A549 (cell line): ENCODE results near the gene RYR1. TPM values are rescaled to one million over a fixed set of nuclear protein-coding genes. Genes with fewer than 3 reads are reported as not detected.

Experiments
- ATAC-seq, 2 experiments: fragments of 200-7000 bp in 1 of 2; fragments of >200 bp in 1 of 2; cut with Nextera tagmentation in 1 of 2; cut with Tn5 transposase in 1 of 2; 3 replicates each; pipeline versions ENCODE4 v1.8.0 to v1.9.1; 2018 to 2020; ENCODE audit warnings: mild to moderate bottlenecking in 1 of 2, moderate library complexity in 1 of 2
- CTCF ChIA-PET: fragments of 300-600 bp; sonication (Branson Sonifier 250); formaldehyde crosslinking; extraction: SDS; loops from one replicate; lab custom pipeline; 2021; ENCODE audit warnings: antibody characterized with exemption, inconsistent platforms; lab: Yijun Ruan, JAX
- POLR2A ChIA-PET: fragments of 350-600 bp; formaldehyde crosslinking; extraction: SDS; loops from one replicate; lab custom pipeline; 2021; ENCODE audit warnings: antibody characterized with exemption, inconsistent platforms; lab: Yijun Ruan, JAX
- DNase-seq, 2 experiments: peaks; one replicate each; pipeline versions ENCODE4 v3.0.0 to v3.0.0-alpha.2; 2011 to 2016; ENCODE audit warnings: low read depth in 1 of 2, low spot score in 1 of 2
- FAIRE-seq: peaks from 2 replicates; lab custom pipeline; 2011; peaks lifted over from hg19 to GRCh38; lab: Jason Lieb, UNC
- H3K27ac ChIP-seq, 2 experiments: fragments of >200 bp; sonication (Bioruptor Twin); formaldehyde crosslinking; 3 replicates each; pipeline ENCODE4 v1.5.1; 2016 to 2017
- H3K4me1 ChIP-seq: fragments of >200 bp; sonication (Bioruptor Twin); formaldehyde crosslinking; 3 replicates; pipeline ENCODE4 v1.6.1; 2016
- H3K4me2 ChIP-seq: fragments of >200 bp; sonication (Bioruptor Twin); formaldehyde crosslinking; 3 replicates; pipeline ENCODE4 v1.6.1; 2016
- H3K4me3 ChIP-seq: fragments of >200 bp; sonication (Bioruptor Twin); formaldehyde crosslinking; 3 replicates; pipeline ENCODE4 v1.5.1; 2016
- H3K9me3 ChIP-seq: fragments of >200 bp; sonication (Bioruptor Twin); formaldehyde crosslinking; 3 replicates; pipeline ENCODE4 v1.6.1; 2016
- CBX2 ChIP-seq: fragments of 200-600 bp; sonication (generic); IDR thresholded peaks from 2 replicates; pipeline ENCODE4 v1.6.1; 2016; ENCODE audit warnings: low read depth, mild to moderate bottlenecking, borderline replicate concordance
- CEBPB ChIP-seq, 2 experiments: fragments of >200 bp in 1 of 2; sonication (Bioruptor Twin) in 1 of 2; formaldehyde crosslinking in 1 of 2; IDR thresholded peaks; 2 replicates each; pipeline ENCODE4 v1.6.1; 2012 to 2016
- FOSB ChIP-seq: fragments of 250-450 bp; sonication (Bioruptor Pico); IDR thresholded peaks from 2 replicates; pipeline ENCODE4 v1.5.0; 2020; ENCODE audit warnings: mild to moderate bottlenecking, moderate library complexity
- GATA3 ChIP-seq: IDR thresholded peaks from 2 replicates; pipeline ENCODE4 v1.6.1; 2012; ENCODE audit warnings: borderline replicate concordance
- HOXA7 ChIP-seq: fragments of 250-450 bp; sonication (Bioruptor Pico); IDR thresholded peaks from 2 replicates; pipeline ENCODE4 v1.5.0; 2020; ENCODE audit warnings: mild to moderate bottlenecking, moderate library complexity
- HOXB13 ChIP-seq: fragments of 250-450 bp; sonication (Bioruptor Pico); IDR thresholded peaks from 2 replicates; pipeline ENCODE4 v1.5.0; 2020; ENCODE audit warnings: low read depth, mild to moderate bottlenecking, moderate library complexity
- MAFK ChIP-seq: fragments of 450-650 bp; IDR thresholded peaks from 2 replicates; pipeline ENCODE4 v1.6.1; 2014; ENCODE audit not compliant: partially characterized antibody
- MAZ ChIP-seq: fragments of 150-350 bp; IDR thresholded peaks from 2 replicates; pipeline ENCODE4 v1.6.1; 2014; ENCODE audit warnings: antibody characterized with exemption, low read depth, low read length, borderline replicate concordance
- MYC ChIP-seq: IDR thresholded peaks from 2 replicates; pipeline ENCODE4 v1.6.1; 2012; ENCODE audit warnings: mild to moderate bottlenecking, inconsistent platforms, low read length, improper control_type of control experiment, borderline replicate concordance
- PHF8 ChIP-seq: fragments of 200-600 bp; sonication (generic); IDR thresholded peaks from 2 replicates; pipeline ENCODE4 v1.6.1; 2016; ENCODE audit warnings: low read depth, mild to moderate bottlenecking, antibody characterized with exemption, moderate library complexity, borderline replicate concordance
- RFX5 ChIP-seq: fragments of 450-650 bp; IDR thresholded peaks from 2 replicates; pipeline ENCODE4 v1.7.1; 2014; ENCODE audit warnings: antibody characterized with exemption, mild to moderate bottlenecking, moderate library complexity
- RNF2 ChIP-seq: fragments of 200-600 bp; sonication (generic); IDR thresholded peaks from 2 replicates; pipeline ENCODE4 v1.6.1; 2016; ENCODE audit warnings: low read depth, mild to moderate bottlenecking, antibody characterized with exemption, moderate library complexity, borderline replicate concordance
- ZFP36 ChIP-seq: fragments of 450-650 bp; IDR thresholded peaks from 2 replicates; pipeline ENCODE4 v1.6.1; 2014; ENCODE audit warnings: borderline replicate concordance; ENCODE audit not compliant: partially characterized antibody
- WGBS: methylation state at CpG from one replicate; pipeline ENCODE4 v1.1.6; 2017; ENCODE audit errors: missing lambda C conversion rate; 5-methylcytosine and 5-hydroxymethylcytosine counted together
- polyA plus RNA-seq, 4 experiments: library from polyadenylated mRNA; depleted of rRNA in 3 of 4; stranded (reverse); fragments of >200 nt; fragmentation: RNase III in 1 of 4; extraction: RNeasy Plus Mini Kit Qiagen cat#74134 plus additional on column Dnase treatment in 1 of 4; gene quantifications; 2 replicates in 3 of 4; 3 replicates in 1 of 4; pipeline ENCODE4 v1.2.3, GENCODE V29; 2011 to 2017
- TF ChIP-seq, protein P1 (sequence below): IDR thresholded peaks from 2 replicates; pipeline ENCODE4 v1.6.1; 2012
- TF ChIP-seq, protein P2 (sequence below): fragments of >200 bp; sonication (Bioruptor Twin); formaldehyde crosslinking; IDR thresholded peaks from 2 replicates; pipeline ENCODE4 v1.6.1; 2016
- TF ChIP-seq, protein P3 (sequence below): fragments of >200 bp; sonication (Bioruptor Twin); formaldehyde crosslinking; IDR thresholded peaks from 3 replicates; pipeline ENCODE4 v1.6.1; 2016
- TF ChIP-seq, protein P4 (sequence below): fragments of 250-450 bp; sonication (Bioruptor Pico); IDR thresholded peaks from 2 replicates; pipeline ENCODE4 v1.5.0; 2020; ENCODE audit warnings: low read depth, mild to moderate bottlenecking, moderate library complexity
- TF ChIP-seq, protein P5 (sequence below): fragments of >200 bp; sonication (Bioruptor Twin); formaldehyde crosslinking; IDR thresholded peaks from 3 replicates; pipeline ENCODE4 v1.5.1; 2016
- TF ChIP-seq, protein P6 (sequence below): fragments of 450-650 bp; IDR thresholded peaks from 2 replicates; pipeline ENCODE4 v1.6.1; 2014; ENCODE audit warnings: antibody characterized with exemption
- TF ChIP-seq, protein P7 (sequence below): IDR thresholded peaks from 2 replicates; pipeline ENCODE4 v1.6.1; 2012; ENCODE audit warnings: low read depth, borderline replicate concordance

The RYR1 gene
- polyA plus RNA-seq, 2 of the 4 experiments (the other 2 are of a cell fraction), result 1.4 to 3.1 TPM

DNA sequence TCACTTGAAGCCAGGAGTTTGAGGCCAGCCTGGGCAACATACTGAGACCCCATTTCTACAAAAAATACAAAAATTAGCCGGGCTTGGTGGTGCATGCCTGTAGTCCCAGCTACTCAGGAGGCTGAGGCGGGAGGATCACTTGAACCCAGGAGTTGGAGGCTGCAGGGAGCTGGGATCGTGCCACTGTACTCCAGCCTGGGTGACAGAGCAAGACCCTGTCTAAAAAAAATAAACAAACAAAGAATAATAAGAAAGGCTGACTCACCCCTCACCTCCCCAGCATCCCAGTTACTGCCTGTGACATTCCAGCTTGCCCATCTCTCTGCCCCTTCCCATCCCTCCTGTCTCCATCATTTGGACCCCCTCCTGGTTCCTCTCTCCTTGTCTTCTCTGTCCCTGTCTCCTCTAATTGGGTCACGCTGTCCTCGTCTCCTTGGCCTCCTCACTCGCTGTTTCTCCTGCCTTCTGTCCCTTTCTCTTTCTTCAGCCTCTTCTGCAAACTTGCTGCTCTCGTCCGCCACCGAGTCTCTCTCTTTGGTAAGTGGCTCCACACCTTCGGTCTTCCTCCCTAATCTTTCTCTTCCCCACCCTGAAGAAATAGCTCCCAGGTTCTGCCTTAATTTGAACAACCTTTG, 77.7 kb downstream of the RYR1 start:
- Histone ChIP-seq H3K9me3 (no peaks in the 10 kb centered on the region), H3K4me3 (no peak overlapping the region), H3K4me2 (no peak overlapping the region), H3K4me1 (peaks cover 19% of the 10 kb centered on the region), H3K27ac (no peak overlapping the region)
- POLR2A ChIA-PET, result interaction anchor here (0.9 kb wide), 1 partner anchor 419 kb away, joined by 3 read pairs; the partner anchor contains the start of gene SARS2
- no peak for ATAC-seq
- DNase-seq, result no peak
- TF ChIP-seq MAZ, result no peak
- TF ChIP-seq, protein P1, sequence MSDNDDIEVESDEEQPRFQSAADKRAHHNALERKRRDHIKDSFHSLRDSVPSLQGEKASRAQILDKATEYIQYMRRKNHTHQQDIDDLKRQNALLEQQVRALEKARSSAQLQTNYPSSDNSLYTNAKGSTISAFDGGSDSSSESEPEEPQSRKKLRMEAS, result no peak
- TF ChIP-seq, protein P2, sequence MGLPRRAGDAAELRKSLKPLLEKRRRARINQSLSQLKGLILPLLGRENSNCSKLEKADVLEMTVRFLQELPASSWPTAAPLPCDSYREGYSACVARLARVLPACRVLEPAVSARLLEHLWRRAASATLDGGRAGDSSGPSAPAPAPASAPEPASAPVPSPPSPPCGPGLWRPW, result no peak
- TF ChIP-seq, protein P3, sequence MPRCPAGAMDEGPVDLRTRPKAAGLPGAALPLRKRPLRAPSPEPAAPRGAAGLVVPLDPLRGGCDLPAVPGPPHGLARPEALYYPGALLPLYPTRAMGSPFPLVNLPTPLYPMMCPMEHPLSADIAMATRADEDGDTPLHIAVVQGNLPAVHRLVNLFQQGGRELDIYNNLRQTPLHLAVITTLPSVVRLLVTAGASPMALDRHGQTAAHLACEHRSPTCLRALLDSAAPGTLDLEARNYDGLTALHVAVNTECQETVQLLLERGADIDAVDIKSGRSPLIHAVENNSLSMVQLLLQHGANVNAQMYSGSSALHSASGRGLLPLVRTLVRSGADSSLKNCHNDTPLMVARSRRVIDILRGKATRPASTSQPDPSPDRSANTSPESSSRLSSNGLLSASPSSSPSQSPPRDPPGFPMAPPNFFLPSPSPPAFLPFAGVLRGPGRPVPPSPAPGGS, result no peak
- TF ChIP-seq FOSB, result no peak
- TF ChIP-seq HOXB13 (CRISPR knock-in tag), result no peak
- TF ChIP-seq RNF2, result no peak
- TF ChIP-seq, protein P4, sequence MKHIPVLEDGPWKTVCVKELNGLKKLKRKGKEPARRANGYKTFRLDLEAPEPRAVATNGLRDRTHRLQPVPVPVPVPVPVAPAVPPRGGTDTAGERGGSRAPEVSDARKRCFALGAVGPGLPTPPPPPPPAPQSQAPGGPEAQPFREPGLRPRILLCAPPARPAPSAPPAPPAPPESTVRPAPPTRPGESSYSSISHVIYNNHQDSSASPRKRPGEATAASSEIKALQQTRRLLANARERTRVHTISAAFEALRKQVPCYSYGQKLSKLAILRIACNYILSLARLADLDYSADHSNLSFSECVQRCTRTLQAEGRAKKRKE (CRISPR knock-in tag), result no peak
- no peak for TF ChIP-seq ZFP36
- TF ChIP-seq MAFK, result no peak
- TF ChIP-seq, protein P5, sequence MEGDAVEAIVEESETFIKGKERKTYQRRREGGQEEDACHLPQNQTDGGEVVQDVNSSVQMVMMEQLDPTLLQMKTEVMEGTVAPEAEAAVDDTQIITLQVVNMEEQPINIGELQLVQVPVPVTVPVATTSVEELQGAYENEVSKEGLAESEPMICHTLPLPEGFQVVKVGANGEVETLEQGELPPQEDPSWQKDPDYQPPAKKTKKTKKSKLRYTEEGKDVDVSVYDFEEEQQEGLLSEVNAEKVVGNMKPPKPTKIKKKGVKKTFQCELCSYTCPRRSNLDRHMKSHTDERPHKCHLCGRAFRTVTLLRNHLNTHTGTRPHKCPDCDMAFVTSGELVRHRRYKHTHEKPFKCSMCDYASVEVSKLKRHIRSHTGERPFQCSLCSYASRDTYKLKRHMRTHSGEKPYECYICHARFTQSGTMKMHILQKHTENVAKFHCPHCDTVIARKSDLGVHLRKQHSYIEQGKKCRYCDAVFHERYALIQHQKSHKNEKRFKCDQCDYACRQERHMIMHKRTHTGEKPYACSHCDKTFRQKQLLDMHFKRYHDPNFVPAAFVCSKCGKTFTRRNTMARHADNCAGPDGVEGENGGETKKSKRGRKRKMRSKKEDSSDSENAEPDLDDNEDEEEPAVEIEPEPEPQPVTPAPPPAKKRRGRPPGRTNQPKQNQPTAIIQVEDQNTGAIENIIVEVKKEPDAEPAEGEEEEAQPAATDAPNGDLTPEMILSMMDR, result no peak
- TF ChIP-seq, protein P6, sequence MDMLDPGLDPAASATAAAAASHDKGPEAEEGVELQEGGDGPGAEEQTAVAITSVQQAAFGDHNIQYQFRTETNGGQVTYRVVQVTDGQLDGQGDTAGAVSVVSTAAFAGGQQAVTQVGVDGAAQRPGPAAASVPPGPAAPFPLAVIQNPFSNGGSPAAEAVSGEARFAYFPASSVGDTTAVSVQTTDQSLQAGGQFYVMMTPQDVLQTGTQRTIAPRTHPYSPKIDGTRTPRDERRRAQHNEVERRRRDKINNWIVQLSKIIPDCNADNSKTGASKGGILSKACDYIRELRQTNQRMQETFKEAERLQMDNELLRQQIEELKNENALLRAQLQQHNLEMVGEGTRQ, result no peak
- TF ChIP-seq PHF8, result no peak
- TF ChIP-seq HOXA7 (CRISPR knock-in tag), result no peak
- no peak for TF ChIP-seq CEBPB (IDR thresholded peaks at IDR 0.05)
- no peak for TF ChIP-seq CBX2
- TF ChIP-seq, protein P7, sequence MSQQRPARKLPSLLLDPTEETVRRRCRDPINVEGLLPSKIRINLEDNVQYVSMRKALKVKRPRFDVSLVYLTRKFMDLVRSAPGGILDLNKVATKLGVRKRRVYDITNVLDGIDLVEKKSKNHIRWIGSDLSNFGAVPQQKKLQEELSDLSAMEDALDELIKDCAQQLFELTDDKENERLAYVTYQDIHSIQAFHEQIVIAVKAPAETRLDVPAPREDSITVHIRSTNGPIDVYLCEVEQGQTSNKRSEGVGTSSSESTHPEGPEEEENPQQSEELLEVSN, result no peak
- no peak for TF ChIP-seq GATA3
- no peak for TF ChIP-seq MYC
- TF ChIP-seq RFX5, result no peak
- WGBS, result 74% methylated on average over 10 of the region's 10 CpGs
- no peak for FAIRE-seq
- CTCF ChIA-PET, result interaction anchor here (0.8 to 12.7 kb wide), 12 partner anchors 11 to 442 kb away, joined by 3 to 160 read pairs (median 16); partner anchors contain the start of genes FAM98C, MRPS12 and SARS2
